Glomerular visceral epithelial cell (primary cell): ENCODE results near the gene MORF4L1.
"Not testable (repeated sequence)": the region's sequence is repeated elsewhere in the genome, so short reads cannot be mapped to it uniquely, and the experiment has no call there.

Experiments
- DNase-seq: peaks from one replicate; pipeline ENCODE4 v3.0.0-alpha.2; 2016; ENCODE audit errors: extremely low spot score

MORF4L1 gene

DNA sequence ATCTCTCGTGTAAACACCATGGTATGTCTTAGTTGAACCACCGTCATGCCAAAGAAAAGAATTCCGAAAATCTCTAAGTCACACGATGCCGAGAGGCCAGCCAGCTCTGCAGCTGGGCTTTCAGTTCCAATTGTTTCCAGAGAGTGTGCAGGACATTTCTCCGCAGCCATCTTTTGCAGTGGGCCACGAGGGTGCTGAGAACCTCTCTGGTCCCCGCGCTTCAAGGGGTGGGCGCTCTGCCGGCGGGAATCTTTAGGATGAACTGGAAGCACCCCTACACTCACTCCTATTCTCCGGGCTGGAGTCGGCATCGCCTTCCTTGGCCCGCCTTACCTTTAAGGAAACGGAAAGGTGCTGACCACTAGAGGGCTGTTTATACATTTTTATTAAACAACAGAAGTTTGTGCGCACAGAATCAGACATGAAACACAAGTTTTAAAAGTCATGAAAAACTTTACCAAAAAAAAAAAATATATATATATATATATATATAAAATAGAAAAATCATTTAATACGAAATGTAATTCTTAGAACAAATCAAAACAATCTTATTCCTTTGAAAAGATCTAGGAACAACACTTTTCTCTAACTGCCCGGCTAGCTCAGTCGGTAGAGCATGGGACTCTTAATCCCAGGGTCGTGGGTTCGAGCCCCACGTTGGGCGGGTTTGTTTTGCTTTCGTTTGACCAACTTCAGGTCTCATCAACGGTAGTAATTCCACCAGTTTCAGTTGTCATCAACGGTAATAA lies 12.5 kb upstream of the MORF4L1 start:
- peak; percentile 90 for DNase-seq

- not testable (repeated sequence) for DNase-seq
These were observed 7.1 kb upstream of the MORF4L1 start for GRCh38 chr15:78865585-78865984.

DNA sequence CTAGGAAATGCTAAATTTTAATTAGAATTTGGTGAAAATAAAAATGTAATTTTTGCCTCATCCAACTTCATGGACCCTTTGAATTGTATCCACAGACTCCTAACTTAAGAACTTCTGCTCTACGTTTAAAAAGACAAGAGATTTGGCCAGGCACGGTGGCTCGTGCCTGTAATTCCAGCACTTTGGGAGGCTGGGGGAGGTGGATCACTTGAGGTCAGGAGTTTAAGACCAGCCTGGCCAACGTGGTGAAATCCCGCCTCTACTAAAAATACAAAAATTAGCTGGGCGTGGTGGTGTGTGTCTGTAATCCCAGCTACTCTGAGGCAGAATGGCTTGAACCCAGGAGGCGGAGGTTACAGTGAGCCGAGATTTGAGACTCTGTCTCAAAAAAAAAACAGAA lies 6.7 kb upstream of the MORF4L1 start:
- not testable (repeated sequence) for DNase-seq

- no peak for DNase-seq
These were observed 5.9 kb upstream of the MORF4L1 start for GRCh38 chr15:78866803-78867202.

- no peak for DNase-seq
These were observed 4.3 kb upstream of the MORF4L1 start for GRCh38 chr15:78868366-78868765.

DNA sequence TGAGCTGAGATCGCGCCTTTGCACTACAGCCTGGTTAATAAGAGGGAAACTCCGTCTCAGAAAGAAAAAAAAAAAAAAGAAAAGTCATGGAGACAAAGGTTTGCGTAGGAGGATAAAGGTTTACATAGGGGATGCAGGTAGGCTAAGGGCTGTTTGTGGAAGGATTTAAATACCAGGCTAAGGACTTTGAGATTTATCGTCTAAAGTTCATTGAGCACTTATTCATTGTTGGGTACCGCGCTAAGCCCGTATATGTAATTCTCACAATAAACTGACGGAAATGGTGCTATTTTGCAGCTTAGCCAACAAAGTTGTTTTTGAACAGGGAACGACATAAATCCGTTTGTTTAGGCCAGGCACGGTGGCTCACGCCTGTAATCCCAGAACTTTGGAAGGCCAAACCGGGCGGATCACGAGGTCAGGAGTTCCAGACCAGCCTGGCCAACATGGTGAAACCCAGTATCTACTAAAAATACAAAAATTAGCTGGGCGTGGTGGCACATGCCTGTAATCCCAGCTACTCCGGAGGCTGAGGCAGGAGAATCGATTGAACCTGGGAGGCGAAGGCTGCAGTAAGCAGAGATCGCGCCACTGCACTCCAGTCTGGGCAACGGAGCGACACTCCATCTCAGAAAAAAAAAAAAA lies 1.1 kb upstream of the MORF4L1 start:
- DNase-seq, result not testable (repeated sequence)

DNA sequence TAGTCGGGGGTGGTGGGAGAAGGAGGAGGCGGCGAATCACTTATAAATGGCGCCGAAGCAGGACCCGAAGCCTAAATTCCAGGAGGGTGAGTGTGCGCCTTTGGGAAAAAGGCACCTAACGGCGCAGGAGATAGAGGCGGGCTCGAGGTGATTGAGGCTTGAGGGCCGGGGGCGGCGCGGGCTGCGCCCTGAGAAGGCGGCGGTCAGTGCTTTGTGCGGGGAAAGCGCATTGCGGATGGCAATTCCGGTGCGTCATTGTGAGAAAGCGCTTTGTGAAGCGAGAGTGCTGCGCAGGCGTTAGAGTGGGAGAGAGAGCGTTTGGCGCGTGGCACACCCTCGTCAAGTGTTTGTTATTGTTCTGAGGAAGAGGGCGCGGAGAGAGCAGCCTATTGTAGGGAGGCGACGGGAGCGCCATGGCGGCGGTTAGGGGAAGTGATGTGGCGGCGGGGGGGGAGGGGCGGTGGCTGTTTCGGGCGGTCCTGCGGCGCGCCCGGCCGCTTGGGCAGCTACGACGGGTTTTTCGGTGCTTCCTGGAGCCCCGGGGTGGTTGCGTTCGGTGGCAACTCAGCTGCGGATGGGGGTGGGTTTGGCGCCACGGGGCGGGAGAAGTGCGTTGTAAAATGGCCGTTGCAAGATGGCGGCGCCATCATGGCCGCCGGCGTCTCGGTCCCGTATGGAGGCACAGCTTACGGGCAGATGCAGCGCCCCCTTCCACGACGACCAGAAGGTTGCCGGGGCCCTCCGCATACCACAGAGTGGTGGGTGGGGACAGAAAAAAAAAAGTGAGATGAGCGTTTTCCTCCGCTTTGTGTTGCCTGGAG lies 492 bp downstream of the MORF4L1 start:
- peak; percentile 88 for DNase-seq

GRCh38 chr15:78873793-78874765 lies 1.4 kb downstream of the MORF4L1 start:
- peak; percentile 20 for DNase-seq

GRCh38 chr15:78875107-78875914 lies 2.6 kb downstream of the MORF4L1 start:
- DNase-seq, result no peak

DNA sequence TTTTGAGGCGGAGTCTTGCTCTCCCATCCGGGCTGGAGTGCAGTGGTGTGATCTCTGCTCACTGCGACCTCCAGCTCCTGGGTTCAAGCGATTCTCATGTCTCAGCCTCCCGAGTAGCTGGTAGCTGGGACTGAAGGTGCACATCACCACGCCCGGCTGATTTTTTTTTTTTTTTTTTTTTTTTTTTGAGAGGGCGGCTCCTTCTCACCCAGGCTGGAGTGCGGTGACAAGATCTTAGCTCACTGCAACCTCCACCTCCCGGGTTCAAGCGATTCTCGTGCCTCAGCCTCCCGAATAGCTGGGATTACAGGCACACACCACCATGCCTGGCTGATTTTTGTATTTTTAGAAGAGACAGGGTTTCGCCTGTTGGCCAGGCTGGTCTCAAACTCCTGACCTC lies 4.3 kb downstream of the MORF4L1 start:
- not testable (repeated sequence) for DNase-seq

DNA sequence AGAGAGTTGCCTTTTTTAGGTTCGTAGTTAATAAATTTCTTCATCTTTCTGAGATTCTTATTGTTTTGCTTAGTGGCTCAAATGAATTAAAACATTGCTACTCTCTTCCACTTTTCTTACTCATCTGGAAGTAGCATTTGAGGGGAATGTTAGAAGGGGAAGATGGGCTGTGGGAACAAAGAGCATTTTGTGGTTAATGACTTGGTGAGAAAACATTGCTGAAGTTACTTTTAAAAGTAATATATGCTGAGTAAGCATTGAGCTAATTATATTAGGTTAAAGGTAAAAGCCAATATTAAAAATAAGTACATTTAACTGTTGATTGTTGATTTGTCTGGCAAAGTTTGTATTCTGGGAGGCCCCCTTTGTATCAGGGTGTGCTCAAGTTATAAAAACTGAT lies 5.7 kb downstream of the MORF4L1 start:
- DNase-seq, result peak; percentile 36

- DNase-seq, result no peak
These were observed 7.0 kb downstream of the MORF4L1 start for GRCh38 chr15:78879517-78880241.

- DNase-seq, result no peak
These were observed 7.5 kb downstream of the MORF4L1 start for GRCh38 chr15:78880242-78880533.

GRCh38 chr15:78880813-78881212 lies 8.1 kb downstream of the MORF4L1 start:
- no peak for DNase-seq

DNA sequence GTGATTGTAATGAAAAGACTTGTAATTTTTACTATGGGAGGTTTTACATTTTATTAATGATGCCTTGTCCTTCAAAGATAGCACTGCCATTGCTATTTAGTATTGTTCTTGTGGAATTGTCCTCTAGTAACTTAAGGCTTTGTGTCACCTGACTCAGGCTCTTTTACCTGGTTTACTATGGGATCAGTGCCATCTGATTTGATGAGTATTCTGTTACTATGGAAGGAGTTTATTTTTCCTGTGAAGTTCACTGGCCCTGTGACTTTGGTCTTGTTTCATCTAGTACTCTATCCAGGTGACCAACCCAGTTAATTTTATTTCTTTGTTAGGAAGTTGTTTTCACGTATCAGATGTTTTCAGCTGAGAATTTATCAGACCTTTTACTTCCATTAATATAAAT lies 9.0 kb downstream of the MORF4L1 start:
- no peak for DNase-seq

DNA sequence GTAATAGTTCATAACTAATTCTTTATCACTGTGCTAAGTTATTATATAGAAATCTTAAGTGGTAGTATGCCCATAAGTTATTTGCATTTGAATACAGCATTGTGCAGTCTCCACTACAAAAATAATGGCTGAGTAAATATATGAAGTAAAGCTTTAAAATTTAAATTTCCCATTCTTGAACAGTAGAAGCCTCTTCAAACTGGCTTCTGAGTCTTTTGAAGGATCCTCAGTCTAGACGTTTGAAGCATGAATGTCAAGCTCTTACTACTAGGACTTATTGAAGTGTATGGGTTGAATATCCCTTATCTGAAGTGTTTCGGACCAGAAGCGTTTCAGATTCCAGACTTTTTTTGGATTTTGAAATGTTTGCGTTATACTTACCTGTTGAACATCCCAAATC lies 16.3 kb downstream of the MORF4L1 start:
- DNase-seq, result no peak

DNA sequence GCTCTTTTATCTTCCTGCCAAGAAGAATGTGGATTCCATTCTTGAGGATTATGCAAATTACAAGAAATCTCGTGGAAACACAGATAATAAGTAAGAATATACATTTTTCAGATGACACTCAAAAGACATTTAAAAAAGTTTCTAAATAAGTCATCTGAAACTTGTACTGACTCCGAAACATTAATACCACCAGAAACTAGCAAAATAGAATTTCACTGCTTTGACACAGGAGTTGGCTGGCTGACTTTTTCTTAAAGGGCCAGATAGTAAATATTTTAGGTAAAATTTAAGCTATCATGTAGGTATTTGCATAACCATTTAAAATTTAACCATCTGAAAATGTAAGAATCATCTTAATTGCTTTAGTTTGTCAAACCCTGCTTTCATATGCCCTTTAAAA lies 20.8 kb downstream of the MORF4L1 start:
- no peak for DNase-seq

- no peak for DNase-seq
These were observed 22.8 kb downstream of the MORF4L1 start for GRCh38 chr15:78895471-78895870.

DNA sequence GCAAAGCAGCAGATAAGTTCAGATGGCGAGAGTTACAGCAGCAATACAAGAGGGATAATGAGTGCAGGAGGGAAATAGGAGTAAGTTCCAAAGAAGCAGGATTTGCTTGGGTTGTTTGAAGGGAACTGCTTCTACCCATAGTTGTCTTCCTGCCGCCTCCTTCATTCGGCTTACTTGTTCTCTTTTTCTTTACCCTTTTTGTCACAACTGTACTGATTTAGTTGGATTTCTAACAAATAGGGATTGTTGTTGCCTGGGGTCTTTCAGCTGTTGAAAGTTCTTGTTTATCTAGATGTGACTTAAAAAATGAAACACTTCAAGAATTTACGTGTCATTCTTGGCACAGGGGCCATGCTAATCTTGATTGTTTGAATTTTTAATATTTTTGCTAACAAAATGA lies 25.9 kb downstream of the MORF4L1 start:
- no peak for DNase-seq
